Measurements from ENCODE around the gene ZNF684. TPM values are rescaled to one million over a fixed set of nuclear protein-coding genes. Genes with fewer than 3 reads are reported as not detected.
A peak's percentile ranks its signal among the peaks of the same experiment; 100 is the strongest.
"Not testable (repeated sequence)": the region's sequence is repeated elsewhere in the genome, so short reads cannot be mapped to it uniquely, and the experiment has no call there.

ZNF684 gene
- total RNA-seq (2014; rRNA removed; shearing (Covaris generic)) = 5.0 TPM in 2 replicates

DNA sequence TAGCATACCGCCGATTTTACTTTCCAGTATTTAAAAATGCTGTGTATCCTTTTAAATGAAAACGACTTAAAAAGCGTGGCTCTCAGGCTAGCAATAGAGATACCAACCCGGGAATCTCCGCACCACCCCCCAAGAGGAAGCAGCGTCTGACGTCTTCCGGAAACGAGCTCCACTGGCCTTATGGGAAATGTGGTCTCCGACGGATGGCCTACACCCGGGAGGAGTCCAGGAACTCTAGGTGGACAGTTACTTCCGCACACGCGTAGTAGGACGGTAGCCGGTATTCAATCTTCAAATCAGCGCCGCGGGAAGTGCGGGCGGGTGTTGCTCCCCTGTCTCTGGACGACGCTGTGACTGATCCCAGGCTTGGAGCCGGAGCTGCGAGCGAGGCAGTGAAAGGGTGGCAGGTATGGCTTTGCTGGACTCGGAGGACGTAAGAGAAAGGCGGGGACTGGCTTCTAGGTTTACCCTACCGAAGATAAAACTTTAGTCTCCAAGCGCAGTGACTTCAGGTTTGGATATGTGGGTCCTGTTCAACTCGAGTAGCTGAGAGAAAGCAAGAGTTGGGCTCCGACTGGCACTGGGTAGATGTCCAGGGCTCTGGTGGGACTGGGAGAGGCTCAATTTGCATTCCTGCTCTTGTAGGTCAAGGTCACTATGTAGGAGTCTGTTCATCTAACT, at the start of gene ZNF684:
ZNF684 (plus strand) TSS at position 257 of the 681 bp plus-strand sequence. CDS start 1,530 bp downstream, outside the sequence.
- peak; percentile 94 for DNase-seq (ENCODE audit: low spot score)

DNA sequence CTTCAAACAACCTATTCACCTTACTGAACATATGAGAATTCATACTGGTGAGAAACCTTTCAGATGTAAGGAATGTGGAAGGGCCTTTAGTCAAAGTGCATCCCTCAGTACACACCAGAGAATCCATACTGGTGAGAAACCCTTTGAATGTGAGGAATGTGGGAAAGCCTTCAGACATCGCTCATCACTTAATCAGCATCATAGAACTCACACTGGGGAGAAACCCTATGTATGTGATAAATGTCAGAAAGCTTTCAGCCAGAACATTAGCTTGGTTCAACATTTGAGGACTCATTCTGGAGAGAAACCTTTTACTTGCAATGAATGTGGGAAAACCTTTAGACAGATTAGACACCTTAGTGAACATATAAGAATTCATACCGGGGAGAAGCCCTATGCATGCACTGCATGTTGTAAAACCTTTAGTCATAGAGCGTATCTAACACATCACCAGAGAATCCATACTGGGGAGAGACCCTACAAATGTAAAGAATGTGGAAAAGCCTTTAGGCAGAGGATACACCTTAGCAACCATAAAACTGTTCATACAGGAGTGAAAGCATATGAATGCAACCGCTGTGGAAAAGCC, 36.0 kb upstream of the ZNF684 start:
- DNase-seq (ENCODE audit: low spot score) = no peak

DNA sequence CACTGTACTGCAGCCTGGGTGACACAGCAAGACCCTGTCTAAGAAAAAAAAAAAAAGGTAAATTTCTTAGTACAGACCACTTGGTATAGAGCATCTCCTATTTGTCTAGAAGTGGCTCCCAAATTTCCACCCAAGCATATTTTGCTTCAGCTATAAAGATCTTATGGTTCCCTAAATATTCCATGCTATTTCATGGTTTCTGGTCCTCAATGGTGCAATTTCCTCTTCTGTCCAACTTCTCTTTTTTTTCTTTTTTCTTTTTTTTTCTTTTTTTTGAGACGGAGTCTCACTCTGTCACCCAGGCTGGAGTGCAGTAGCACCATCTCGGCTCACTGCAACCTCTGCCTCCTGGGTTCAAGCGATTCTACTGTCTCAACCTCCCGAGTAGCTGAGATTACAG, 28.8 kb upstream of the ZNF684 start:
- not testable (repeated sequence) for DNase-seq (ENCODE audit: low spot score)

DNA sequence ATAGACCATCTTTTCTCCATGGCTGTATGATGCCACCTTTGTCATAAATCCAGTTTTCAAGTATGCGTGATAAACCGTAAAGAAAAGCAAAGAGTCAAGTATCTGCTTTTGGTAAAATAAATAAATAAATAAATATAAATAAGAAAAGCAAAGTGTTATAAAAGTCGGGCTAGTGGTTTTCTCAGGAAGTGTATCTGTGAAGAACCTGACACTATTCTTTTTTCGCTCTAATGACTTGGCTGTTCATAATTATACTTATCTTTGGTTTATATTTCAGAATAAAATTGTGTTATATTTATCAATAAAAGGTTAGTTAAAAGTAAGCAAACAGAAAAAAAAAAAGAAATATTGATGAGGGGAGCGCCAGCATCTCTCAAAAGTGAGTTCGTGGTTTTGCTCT, 23.5 kb upstream of the ZNF684 start:
- DNase-seq (ENCODE audit: low spot score) = no peak

DNA sequence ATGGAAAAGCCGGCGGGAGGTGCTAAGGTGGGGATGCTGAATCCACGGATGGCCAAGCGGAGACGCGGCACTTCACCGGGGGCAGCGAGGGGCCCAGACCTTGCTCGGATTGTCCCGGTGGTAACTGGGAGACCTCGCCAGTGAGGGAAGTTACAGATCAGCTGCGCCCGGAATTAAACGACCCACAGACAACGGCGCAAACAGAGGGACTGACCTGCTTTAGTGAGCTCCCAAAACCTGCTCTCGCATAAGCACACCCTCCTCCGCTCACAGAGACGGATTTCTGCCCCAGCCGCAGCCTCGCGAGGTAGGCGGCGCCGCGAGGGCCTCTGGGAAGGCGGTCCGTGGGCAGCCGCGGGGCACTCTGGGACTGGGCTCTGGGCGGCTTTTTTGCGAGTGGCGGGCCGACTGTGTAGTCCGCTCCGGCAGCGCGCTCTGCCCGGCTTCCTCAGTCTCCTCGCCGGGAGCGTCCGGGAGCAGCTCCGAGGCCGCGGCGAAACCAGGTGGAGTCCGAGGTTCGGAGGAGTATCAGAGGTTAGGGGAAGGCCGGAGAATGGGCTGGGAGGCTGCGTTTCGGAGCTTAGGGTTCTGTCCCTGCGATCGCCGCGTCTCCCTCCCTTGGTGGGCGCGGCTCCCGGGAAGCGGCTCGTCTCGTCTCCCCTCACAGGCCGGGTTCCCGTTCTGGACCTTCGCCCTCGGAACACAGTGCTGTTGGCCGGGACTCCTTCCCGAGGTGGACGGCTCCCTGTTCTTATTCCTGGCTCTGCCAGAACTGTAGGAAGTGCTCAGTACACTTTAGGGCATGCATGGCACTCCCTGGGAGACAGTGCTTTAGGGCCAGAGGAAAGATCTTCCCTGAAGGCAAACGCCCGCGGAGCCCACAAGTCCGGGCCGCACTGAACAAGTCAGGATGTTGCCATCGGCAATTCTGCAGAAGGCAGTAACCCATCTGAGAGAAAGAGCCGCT, 22.8 kb upstream of the ZNF684 start, which contains the start of gene EXO5:
EXO5 (plus strand) TSS at position 393 of the 967 bp plus-strand sequence. CDS start 5,778 bp downstream, outside the sequence.
- DNase-seq (ENCODE audit: low spot score) = no peak

DNA sequence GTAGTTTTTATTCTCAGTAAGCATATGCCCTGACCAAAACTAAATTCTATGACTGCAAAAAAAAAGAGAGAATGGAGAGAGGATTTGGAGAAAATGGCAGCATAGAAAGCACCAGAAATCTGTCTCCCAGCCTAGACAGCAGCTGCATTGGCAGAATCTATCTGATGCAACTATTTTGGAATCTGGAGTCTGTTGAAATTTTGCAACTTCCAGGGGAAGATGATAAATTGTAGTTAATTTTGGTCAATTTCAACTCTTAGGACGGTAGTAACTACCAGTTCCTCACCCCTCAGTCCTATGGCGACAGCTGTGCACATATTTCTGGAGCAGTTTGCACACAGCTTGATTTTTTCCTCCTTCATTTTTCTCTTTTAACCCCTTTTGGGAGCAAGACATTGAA, 11.9 kb upstream of the ZNF684 start:
- DNase-seq (ENCODE audit: low spot score) = no peak

DNA sequence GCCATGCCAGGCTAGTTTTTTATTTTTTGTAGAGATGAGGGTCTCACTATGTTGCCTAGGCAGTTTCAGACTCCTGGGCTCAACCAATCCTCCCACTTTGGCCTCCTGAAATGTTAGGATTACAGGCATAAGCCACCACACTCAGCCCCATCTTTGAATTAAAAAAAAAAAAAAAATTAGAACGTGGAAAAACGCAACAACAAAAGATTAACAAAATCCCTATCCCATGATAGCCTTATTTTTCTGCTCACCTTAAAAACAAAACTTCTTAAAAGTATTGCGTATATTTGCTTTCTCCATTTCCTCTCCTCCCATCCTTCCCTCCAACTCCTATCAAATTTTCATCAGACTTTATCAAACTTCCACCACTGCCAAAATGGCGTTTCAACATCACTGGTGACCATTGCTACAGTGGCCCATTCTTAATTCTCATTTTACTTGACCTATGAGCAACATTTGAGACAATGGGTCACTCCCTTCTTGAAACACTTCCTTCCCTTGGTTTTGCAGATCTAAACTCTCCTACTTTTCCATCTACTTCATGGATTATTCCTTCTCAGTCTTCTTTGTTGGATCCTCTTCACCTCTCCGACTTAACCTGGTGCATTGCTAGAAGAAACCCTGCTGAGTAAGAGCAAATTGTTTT, 579 bp upstream of the ZNF684 start:
- no peak for DNase-seq (ENCODE audit: low spot score)

DNA sequence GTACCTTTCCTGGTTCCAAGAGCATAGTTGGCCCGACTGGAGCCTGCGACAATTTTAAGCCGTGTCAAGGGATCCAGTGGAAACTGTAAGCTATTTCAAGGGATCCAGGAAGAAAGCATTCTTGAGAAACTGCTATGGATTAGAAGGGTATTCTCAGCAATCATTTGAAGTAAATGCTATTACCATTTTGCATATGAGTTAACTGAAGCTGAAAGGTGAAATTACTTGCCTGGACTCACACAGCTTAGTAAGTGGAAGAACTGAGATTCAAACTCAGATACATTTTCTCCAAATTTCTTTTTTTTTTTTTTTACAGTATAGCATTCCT, 589 bp downstream of the ZNF684 start:
- DNase-seq (ENCODE audit: low spot score) = no peak

DNA sequence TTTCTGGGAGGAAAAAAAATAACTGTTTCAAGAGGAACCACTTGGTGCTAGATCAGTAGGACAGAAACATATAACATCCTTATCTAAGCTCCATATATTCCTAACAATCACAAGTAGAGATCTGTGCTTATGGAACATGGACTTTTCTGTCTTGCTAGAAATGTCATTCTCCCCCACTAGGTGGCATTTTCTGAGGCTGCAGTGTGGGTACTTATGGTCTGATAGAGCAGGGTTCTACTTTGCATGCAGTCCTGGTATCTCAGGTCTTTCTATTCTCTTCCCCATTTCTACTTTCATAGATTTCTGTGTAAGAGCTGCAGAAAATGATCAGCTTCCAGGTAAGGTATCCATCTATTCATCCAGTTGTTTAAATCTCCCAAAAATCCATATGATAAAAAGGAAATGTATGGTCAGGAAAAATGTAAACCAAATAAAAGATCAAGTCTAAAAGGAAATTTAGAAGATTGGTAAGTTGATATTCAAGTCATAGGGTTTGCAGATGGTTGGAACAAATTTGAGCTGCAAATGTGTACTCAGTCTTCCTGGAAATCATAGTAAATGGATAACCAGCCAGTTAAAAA, 1.5 kb downstream of the ZNF684 start:
- DNase-seq (ENCODE audit: low spot score) = peak; percentile 55

DNA sequence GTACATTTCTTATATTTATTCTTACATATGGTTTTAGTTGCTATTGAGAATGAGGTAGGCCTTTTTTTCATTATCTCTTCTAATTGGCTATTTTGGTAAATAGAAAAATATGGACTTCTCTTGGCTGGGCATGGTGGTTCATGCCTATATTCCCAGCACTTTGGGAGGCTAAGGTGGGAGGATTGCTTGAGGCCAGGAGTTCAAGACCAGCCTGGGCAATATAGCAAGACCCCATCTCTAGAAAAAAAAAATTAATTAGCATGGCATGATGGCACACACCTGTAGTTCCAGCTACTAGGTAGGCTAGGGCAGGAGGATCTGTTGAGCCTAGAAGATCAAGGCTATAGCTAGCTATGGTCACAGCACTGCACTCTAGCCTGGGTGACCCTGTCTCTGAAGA, 3.2 kb downstream of the ZNF684 start:
- no peak for DNase-seq (ENCODE audit: low spot score)

DNA sequence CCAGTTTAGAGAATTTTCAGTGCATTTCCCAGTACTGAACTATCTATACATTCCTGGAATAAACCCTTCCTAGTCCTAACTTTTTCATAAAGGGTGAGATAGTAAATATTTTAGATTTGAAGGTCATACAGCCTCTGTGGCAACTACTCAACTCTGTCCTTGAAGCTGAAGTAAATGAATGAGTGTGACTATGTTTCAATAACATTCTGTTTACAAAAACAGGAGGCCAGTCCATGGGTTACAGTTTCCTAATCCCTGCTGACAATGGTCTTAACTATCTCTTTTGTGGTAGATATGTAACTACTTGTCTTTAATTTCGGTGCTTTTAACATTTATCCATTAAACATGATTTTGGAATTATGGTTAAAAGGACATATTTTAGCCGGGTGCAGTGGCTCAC, 4.3 kb downstream of the ZNF684 start:
- no peak for DNase-seq (ENCODE audit: low spot score)

DNA sequence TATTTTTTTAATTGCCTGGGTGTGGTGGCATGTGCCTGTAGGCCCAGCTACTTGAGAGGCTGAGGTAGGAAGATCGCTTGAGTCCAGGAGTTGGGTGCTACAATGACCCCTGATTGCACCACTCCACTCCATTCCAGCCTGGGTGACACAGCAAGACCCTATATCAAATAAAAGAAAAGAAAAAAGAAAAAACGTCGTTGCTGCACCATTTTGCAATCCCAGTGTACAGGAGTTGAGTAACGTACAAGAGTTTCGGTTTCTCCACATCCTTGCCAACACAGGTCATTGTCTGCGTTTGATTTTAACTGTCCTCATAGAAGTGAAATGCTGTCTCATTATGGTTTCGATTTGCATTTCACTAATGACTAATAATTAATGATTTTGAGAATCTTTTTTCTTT, 7.9 kb downstream of the ZNF684 start:
- no peak for DNase-seq (ENCODE audit: low spot score)

DNA sequence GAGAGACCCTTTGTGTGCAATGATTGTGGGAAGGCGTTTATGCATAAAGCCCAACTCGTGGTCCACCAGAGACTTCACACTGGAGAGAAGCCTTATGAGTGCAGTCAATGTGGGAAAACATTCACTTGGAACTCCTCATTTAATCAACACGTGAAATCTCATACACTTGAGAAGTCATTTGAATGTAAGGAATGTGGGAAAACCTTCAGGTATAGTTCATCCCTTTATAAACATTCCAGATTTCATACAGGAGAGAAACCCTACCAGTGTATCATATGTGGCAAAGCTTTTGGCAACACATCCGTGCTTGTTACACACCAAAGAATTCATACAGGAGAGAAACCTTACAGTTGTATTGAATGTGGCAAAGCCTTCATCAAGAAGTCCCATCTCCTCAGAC, 15.5 kb downstream of the ZNF684 start:
- no peak for DNase-seq (ENCODE audit: low spot score)

DNA sequence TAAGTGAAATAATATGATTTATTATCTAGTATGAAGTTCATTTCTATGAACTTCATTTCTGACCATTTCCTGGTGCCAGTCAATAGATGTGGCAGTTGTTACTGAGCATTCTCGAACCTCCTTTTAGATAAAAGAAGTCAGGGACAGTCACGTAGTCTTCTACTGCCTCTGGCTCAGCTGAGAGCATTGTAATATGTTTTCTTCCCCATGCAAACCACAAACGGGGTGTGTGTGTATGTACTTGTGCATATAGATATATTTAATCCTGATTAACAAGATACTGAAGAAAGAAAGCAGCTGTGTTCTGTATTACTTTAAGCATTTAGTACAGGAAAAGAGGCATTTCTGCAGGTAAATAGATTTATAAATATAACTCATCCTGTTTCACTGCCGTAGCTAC, 21.6 kb downstream of the ZNF684 start:
- no peak for DNase-seq (ENCODE audit: low spot score)

DNA sequence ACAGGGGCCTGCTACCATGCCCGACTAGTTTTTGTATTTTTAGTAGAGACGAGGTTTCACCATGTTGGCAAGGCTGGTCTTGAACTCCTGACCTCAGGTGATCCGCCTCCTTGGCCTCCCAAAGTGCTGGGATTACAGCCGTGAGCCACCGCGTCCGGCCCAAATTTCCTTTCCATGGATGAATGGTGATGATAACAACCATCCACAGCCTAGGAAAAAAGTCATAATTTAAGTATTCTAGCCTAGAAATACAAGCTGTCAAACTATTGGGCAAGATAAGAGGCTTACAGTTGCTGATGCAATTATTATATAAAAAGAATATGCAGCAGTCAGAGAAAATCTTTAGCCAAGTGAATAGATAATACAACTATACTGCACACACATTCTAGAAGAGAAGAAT, 23.4 kb downstream of the ZNF684 start:
- not testable (repeated sequence) for DNase-seq (ENCODE audit: low spot score)

DNA sequence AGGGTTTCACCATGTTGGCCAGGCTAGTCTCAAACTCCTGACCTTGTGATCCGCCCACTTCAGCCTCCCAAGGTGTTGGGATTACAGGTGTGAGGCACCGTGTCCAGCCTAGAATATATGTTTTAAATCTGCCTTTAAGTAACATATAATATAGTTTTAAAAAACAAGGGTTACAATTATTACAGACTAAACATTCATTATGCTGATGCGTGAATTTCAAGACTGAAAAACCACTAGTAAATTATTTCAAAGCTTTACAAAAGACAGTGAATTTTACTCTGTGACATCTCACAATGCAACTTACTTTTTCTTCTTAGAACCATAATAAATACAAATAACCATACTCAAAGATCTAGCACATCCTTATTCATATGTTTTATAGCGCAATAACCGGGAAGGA, 24.7 kb downstream of the ZNF684 start:
- DNase-seq (ENCODE audit: low spot score) = no peak

DNA sequence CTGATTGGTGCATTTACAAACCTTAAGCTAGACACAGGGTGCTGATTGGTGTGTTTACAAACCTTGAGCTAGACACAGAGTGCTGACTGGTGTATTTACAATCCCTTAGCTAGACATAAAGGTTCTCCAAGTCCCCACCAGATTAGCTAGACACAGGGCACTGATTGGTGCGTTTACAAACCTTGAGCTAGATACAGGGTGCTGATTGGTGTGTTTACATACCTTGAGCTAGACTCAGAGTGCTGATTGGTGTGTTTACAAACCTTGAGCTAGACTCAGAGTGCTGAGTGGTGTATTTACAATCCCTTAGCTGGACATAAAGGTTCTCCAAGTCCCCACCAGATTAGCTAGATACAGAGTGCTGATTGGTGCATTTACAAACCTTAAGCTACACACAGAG, 26.8 kb downstream of the ZNF684 start:
- DNase-seq (ENCODE audit: low spot score) = not testable (repeated sequence)

DNA sequence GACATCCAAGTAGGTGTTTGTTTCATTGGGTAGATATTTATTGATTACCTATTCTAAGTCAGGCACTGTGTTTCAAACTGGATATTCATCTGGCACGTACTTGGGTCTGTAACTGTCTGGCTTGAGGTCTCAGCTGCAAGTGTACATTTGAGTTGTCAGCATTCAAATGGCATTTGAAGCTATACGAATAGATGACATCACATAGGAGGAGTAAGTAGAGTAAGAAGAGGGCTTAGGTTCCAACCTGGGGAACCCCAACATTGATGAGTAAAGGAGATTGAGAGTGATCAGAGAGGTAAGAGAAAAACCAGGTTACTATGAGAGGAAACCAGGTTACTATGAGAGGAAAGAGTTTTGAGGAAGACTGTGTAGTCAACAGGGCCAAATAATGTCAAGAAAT, 30.7 kb downstream of the ZNF684 start:
- DNase-seq (ENCODE audit: low spot score) = no peak

DNA sequence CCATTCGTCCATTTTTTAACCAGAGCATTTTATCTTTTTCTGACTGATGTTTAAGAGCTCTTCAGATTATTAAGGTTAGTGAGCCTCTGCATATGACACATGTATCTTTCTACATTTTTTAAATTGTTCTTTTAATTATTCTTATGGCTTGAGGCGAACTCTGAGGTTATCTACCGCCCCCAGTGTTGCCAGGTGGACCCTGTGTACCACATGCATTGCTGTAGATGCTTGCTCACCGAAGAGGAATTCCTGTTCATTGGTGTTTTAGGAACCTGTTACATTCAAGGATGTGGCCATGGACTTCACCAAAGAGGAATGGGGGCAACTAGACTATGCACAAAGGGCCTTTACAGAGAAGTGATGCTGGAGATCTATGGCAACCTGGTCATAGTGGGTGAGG, 31.8 kb downstream of the ZNF684 start:
- DNase-seq (ENCODE audit: low spot score) = no peak

DNA sequence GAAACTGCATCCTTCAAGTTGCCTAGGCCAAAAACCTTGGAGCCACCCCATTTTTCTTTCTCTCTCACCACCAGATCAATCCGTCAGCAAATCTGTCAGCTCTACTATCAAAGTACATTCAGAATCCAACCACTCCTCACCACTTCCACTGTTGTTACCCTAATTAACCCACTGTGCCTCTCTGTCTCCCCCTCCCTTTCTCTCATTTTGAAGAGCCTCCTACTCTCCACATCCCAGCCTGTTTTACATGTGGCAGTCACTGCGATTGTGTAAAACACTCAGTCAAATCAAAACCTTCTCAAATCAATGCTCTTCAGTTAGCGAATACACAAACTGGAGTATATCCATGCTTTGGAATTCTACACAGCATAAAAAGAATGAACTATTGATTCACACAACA, 33.1 kb downstream of the ZNF684 start:
- DNase-seq (ENCODE audit: low spot score) = no peak

DNA sequence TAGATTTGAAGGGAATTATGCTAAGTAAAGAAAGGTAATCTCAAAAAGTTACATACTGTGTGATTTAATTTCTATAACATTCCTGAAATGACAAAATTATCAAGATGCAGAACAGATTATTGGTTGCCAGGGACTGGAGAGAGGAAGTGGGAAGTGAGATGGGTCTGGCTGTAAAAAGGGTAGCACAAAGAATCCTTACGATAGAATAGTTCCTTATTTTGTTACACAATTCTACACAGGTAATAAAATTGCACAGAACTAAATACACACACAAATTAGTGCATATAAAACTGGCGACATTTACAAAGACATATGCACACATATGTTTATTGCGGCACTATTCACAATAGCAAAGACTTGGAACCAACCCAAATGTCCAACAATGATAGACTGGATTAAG, 33.5 kb downstream of the ZNF684 start:
- DNase-seq (ENCODE audit: low spot score) = no peak

DNA sequence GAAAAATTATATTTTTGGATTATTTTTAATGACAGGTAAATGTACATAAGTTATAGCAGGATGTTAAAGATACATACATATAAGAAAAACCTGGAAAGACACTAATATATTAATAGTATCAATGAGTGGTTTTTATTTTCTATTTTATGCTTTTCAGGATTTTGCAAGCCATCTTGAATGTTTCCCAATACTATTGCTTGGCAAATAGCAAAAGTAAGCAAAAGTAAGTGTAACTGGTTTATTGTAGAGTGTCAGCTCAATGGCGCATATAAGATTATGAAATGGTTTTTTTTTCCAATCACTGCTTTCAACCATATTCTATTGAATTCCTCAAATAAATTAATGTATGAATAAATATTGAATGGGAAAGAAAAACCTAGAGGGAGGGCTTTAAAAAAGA, 36.4 kb downstream of the ZNF684 start:
- DNase-seq (ENCODE audit: low spot score) = no peak

All from A172 (cell line).